Keratinocyte (primary cell): ENCODE results near the gene LAPTM5. TPM values are rescaled to one million over a fixed set of nuclear protein-coding genes. Genes with fewer than 3 reads are reported as not detected.

ENCODE experiments used
- DNase-seq: peaks from one replicate; pipeline ENCODE4 v3.0.0-alpha.2; 2011; ENCODE audit warnings: low read depth, missing footprints, low spot score
- FAIRE-seq: peaks from 2 replicates; lab custom pipeline; 2011; peaks lifted over from hg19 to GRCh38; lab: Jason Lieb, UNC
- H2AFZ ChIP-seq: 2 replicates; pipeline ENCODE4 v1.6.0; 2012; ENCODE audit warnings: low read length, control low read depth, inconsistent platforms; ENCODE audit not compliant: control insufficient read depth
- H3K27ac ChIP-seq: 2 replicates; pipeline ENCODE4 v1.5.1; 2011; ENCODE audit warnings: low read length; ENCODE audit not compliant: control insufficient read depth, insufficient read depth
- H3K27me3 ChIP-seq: 3 replicates; pipeline ENCODE4 v1.6.0; 2011; ENCODE audit warnings: low read length; ENCODE audit not compliant: control insufficient read depth, insufficient read depth; ENCODE audit errors: extremely low read depth
- H3K36me3 ChIP-seq, 2 experiments: 2 replicates in 1 of 2; 3 replicates in 1 of 2; pipeline ENCODE4 v1.5.1; 2011; ENCODE audit warnings: low read length in 2 of 2, mild to moderate bottlenecking in 1 of 2; ENCODE audit not compliant: control insufficient read depth in 2 of 2, insufficient read depth in 2 of 2; ENCODE audit errors: extremely low read depth in 1 of 2
- H3K4me1 ChIP-seq: 3 replicates; pipeline ENCODE4 v1.5.1; 2011; ENCODE audit warnings: low read length; ENCODE audit not compliant: control insufficient read depth, insufficient read depth; ENCODE audit errors: extremely low read depth
- H3K4me2 ChIP-seq: 3 replicates; pipeline ENCODE4 v1.6.0; 2011; ENCODE audit warnings: low read depth, low read length; ENCODE audit not compliant: control insufficient read depth, insufficient read depth; ENCODE audit errors: extremely low read depth
- H3K4me3 ChIP-seq, 3 experiments: fragments of 200-600 bp in 1 of 3; sonication (generic) in 1 of 3; 2 replicates in 2 of 3; 3 replicates in 1 of 3; pipeline ENCODE4 v1.5.1; 2011 to 2016; ENCODE audit warnings: low read length in 3 of 3, mild to moderate bottlenecking in 3 of 3, control low read depth in 2 of 3, inconsistent platforms in 1 of 3, low read depth in 1 of 3, mixed read lengths in 1 of 3, mixed run types in 1 of 3, moderate library complexity in 1 of 3; ENCODE audit not compliant: control insufficient read depth in 2 of 3, insufficient read depth in 2 of 3; ENCODE audit errors: extremely low read depth in 1 of 3
- H3K79me2 ChIP-seq: 2 replicates; pipeline ENCODE4 v1.6.0; 2012; ENCODE audit warnings: low read length; ENCODE audit not compliant: control insufficient read depth, insufficient read depth
- H3K9ac ChIP-seq: 3 replicates; pipeline ENCODE4 v1.6.0; 2011; ENCODE audit warnings: low read length; ENCODE audit not compliant: control insufficient read depth, insufficient read depth; ENCODE audit errors: extremely low read depth
- H3K9me1 ChIP-seq: 3 replicates; pipeline ENCODE4 v1.6.0; 2011; ENCODE audit warnings: low read length; ENCODE audit not compliant: control insufficient read depth, insufficient read depth; ENCODE audit errors: extremely low read depth
- H3K9me3 ChIP-seq: 2 replicates; pipeline ENCODE4 v1.5.1; 2012; ENCODE audit warnings: low read depth, low read length; ENCODE audit not compliant: control insufficient read depth
- H4K20me1 ChIP-seq: 3 replicates; pipeline ENCODE4 v1.6.0; 2011; ENCODE audit warnings: low read length; ENCODE audit not compliant: control insufficient read depth, insufficient read depth; ENCODE audit errors: extremely low read depth
- EZH2 ChIP-seq: IDR thresholded peaks from one replicate; pipeline ENCODE4 v1.6.1; 2012; ENCODE audit warnings: inconsistent platforms, mild to moderate bottlenecking, low read length, moderate library complexity
- dilution Hi-C: fragments of 300-500 bp; cut with MboI; formaldehyde crosslinking; loops from one replicate; pipeline ENCODE4 v1.7.0; 2020; ENCODE audit warnings: low sequenced_read_pairs; ENCODE audit not compliant: extremely low pct_ligation_motif_present
- polyA plus RNA-seq, 5 experiments: library from polyadenylated mRNA; depleted of rRNA in 3 of 5; stranded (reverse) in 3 of 5; stranded (forward) in 1 of 5; unstranded in 1 of 5; fragments of >200 nt; gene quantifications; 1 replicate in 1 of 5; 2 replicates in 3 of 5; 3 replicates in 1 of 5; pipeline versions ENCODE4 v1.2.1 to v1.2.3, GENCODE V29; 2011 to 2012; ENCODE audit warnings: missing spikeins in 2 of 5, low read depth in 1 of 5, low replicate concordance in 1 of 5
- TF ChIP-seq, protein P1 (sequence below), 3 experiments: IDR thresholded peaks in 1 of 3; conservative IDR thresholded peaks in 1 of 3; optimal IDR thresholded peaks in 1 of 3; 2 replicates in 2 of 3; 3 replicates in 1 of 3; pipeline versions ENCODE3 to v1.5.1; 2011; ENCODE audit warnings: low read length in 3 of 3, mild to moderate bottlenecking in 3 of 3, moderate library complexity in 2 of 3, control low read depth in 1 of 3, inconsistent platforms in 1 of 3; ENCODE audit not compliant: insufficient read depth in 2 of 3; ENCODE audit errors: extremely low read depth in 1 of 3

Gene LAPTM5
- polyA plus RNA-seq, 1 donor (not counting 4 experiments of a cell fraction or from before 2014, with no cell fraction given) = 0.18 TPM

DNA sequence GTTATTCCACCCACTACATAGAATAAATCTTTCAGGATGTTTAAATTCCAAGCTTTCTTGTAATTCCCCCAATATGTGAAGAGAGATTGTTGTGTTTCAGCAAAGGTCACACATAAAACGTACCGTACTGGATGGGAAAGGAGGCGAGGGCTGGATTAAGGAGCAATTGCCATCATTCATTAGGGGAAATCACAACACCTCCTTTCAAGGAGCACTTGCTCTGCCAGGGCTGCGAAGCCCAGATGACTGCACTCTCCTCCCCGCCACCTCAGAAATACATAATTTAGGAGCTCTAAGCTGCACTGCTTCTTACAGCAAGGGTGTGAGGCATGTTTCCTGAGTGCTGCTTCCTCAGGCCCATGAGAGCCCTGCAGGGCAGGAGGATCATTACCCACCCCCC lies 63.8 kb downstream of the LAPTM5 start:
- Histone ChIP-seq H3K79me2 (no peaks in the 10 kb centered on the region), H3K9ac (no peak overlapping the region), H3K9me3 (no peaks in the 10 kb centered on the region), H3K4me1 (peaks cover 33% of the 10 kb centered on the region), H2AFZ (no peak overlapping the region), H3K36me3 (no peaks in the 10 kb centered on the region), H3K9me1 (no peaks in the 10 kb centered on the region), H3K27ac (no peak overlapping the region), H3K27me3 (no peaks in the 10 kb centered on the region), H3K4me3 (no peak overlapping the region), H3K4me2 (no peak overlapping the region), H4K20me1 (no peaks in the 10 kb centered on the region)
- no peak for TF ChIP-seq EZH2
- TF ChIP-seq, protein P1, sequence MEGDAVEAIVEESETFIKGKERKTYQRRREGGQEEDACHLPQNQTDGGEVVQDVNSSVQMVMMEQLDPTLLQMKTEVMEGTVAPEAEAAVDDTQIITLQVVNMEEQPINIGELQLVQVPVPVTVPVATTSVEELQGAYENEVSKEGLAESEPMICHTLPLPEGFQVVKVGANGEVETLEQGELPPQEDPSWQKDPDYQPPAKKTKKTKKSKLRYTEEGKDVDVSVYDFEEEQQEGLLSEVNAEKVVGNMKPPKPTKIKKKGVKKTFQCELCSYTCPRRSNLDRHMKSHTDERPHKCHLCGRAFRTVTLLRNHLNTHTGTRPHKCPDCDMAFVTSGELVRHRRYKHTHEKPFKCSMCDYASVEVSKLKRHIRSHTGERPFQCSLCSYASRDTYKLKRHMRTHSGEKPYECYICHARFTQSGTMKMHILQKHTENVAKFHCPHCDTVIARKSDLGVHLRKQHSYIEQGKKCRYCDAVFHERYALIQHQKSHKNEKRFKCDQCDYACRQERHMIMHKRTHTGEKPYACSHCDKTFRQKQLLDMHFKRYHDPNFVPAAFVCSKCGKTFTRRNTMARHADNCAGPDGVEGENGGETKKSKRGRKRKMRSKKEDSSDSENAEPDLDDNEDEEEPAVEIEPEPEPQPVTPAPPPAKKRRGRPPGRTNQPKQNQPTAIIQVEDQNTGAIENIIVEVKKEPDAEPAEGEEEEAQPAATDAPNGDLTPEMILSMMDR (optimal IDR thresholded peaks at IDR 0.05 in 1 of 3, IDR thresholded peaks at IDR 0.05 in 1 of 3, conservative IDR thresholded peaks at IDR 0.05 in 1 of 3; ENCODE audit: extremely low read depth in 1 of 3, insufficient read depth in 2 of 3, low read length in 3 of 3) = no peak
- dilution Hi-C loops = no loop called here
- FAIRE-seq = no peak
- DNase-seq = no peak

DNA sequence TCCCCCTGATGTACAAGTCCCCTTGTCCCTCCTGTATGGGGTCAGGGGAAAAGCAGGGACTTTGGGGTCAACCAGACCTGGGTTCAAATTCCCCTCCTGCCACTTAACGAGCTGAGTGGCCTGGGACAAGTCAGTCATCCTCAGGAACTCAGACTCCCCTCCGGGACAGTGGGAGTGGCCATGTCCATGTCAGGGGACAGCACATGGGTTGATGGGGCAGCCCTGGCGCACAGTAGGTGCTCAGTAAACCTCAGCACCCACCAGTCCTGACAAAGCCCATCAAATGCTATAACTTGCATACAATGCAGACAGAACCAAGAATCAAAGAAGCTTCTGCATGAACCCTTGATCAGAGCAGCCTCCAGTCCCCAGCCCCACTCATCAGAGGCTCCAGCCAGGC lies 64.2 kb downstream of the LAPTM5 start:
- no peak overlapping the region for H3K4me2 ChIP-seq
- no peak overlapping the region for H2AFZ ChIP-seq
- H3K4me1 ChIP-seq = peaks cover 31% of the 10 kb centered on the region
- H3K4me3 ChIP-seq = no peak overlapping the region
- H3K9me1 ChIP-seq = no peaks in the 10 kb centered on the region
- no peaks in the 10 kb centered on the region for H3K36me3 ChIP-seq
- FAIRE-seq = no peak
- H3K27ac ChIP-seq = no peak overlapping the region
- no peaks in the 10 kb centered on the region for H4K20me1 ChIP-seq
- dilution Hi-C loops = no loop called here
- no peak for TF ChIP-seq EZH2
- TF ChIP-seq, protein P1 (optimal IDR thresholded peaks at IDR 0.05 in 1 of 3, IDR thresholded peaks at IDR 0.05 in 1 of 3, conservative IDR thresholded peaks at IDR 0.05 in 1 of 3; ENCODE audit: extremely low read depth in 1 of 3, insufficient read depth in 2 of 3, low read length in 3 of 3) = no peak
- no peak for DNase-seq
- no peaks in the 10 kb centered on the region for H3K79me2 ChIP-seq
- no peak overlapping the region for H3K9ac ChIP-seq
- no peaks in the 10 kb centered on the region for H3K27me3 ChIP-seq
- H3K9me3 ChIP-seq = no peaks in the 10 kb centered on the region
